ENCODE measurements around the gene ST3GAL4. TPM values are rescaled to one million over a fixed set of nuclear protein-coding genes. Genes with fewer than 3 reads are reported as not detected.

The ST3GAL4 gene
- total RNA-seq, 2 donors from 2014 or later, result 29.2 to 192 TPM

- intact Hi-C loops (cut with DNase I), result no loop called here
- Histone ChIP-seq H3K4me1 (replicated peaks) (no peaks in the 10 kb centered on the region), H3K9me3 (no peaks in the 10 kb centered on the region), H3K36me3 (no peaks in the 10 kb centered on the region), H3K27ac (no peak overlapping the region), H3K27me3 (replicated peaks; ENCODE audit: insufficient read depth) (no peaks in the 10 kb centered on the region), H3K4me3 (no peak overlapping the region)
- TF ChIP-seq POLR2AphosphoS5 (IDR thresholded peaks at IDR 0.05), result no peak
- TF ChIP-seq CTCF (IDR thresholded peaks at IDR 0.05), result no peak
- no peak for TF ChIP-seq POLR2A (IDR thresholded peaks at IDR 0.05)
- no peak for DNase-seq (ENCODE audit: low spot score)
- WGBS, result 65% methylated on average over 9 of the region's 9 CpGs
These were observed 26.4 kb upstream of the ST3GAL4 start for GRCh38 chr11:126328938-126329643.

DNA sequence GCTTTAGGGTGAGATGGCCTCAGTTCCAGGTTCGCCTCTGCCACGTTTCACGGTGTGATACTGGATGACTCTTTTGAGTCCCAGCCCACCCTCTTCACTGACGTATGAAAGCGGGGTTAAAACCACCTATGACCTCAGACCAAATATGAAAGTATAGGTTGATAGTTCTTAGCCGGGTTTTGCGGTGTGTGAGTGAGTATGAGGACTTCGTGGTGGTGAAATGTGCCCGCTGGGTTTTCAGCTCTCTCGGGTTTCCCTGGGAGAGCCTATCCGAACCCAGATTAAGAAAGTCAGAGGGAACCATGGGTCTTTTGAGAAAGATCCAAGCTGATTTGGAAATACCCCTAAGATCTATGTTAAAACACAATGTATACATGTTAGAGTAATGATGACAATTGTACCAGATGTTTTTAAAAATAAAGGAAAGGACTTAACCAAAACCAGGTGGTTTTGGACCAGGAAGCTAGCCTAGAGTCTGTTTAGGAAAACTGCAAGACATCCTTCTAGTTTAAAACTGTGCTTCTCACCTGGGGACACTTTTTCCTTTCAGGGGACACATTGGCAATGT is 25.8 kb upstream of the ST3GAL4 start:
- TF ChIP-seq POLR2A (IDR thresholded peaks at IDR 0.05), result no peak
- no peak for TF ChIP-seq POLR2AphosphoS5 (IDR thresholded peaks at IDR 0.05)
- TF ChIP-seq CTCF (IDR thresholded peaks at IDR 0.05), result no peak
- H3K36me3 ChIP-seq, result no peaks in the 10 kb centered on the region
- intact Hi-C loops (cut with DNase I), result no loop called here
- no peak for DNase-seq (ENCODE audit: low spot score)
- H3K27ac ChIP-seq, result no peak overlapping the region
- H3K4me3 ChIP-seq, result no peak overlapping the region
- H3K9me3 ChIP-seq, result no peaks in the 10 kb centered on the region
- WGBS, result 90% methylated on average over 11 of the region's 11 CpGs
- H3K27me3 ChIP-seq (replicated peaks; ENCODE audit: insufficient read depth), result no peaks in the 10 kb centered on the region
- no peaks in the 10 kb centered on the region for H3K4me1 ChIP-seq (replicated peaks)

- TF ChIP-seq POLR2AphosphoS5 (IDR thresholded peaks at IDR 0.05) (no peak), CTCF (IDR thresholded peaks at IDR 0.05) (no peak), POLR2A (IDR thresholded peaks at IDR 0.05) (no peak)
- 95% methylated on average over 13 of the region's 13 CpGs for WGBS
- DNase-seq (ENCODE audit: low spot score), result no peak
- intact Hi-C loops (cut with DNase I), result no loop called here
- Histone ChIP-seq H3K4me3 (no peak overlapping the region), H3K9me3 (no peaks in the 10 kb centered on the region), H3K4me1 (replicated peaks) (no peaks in the 10 kb centered on the region), H3K36me3 (no peaks in the 10 kb centered on the region), H3K27me3 (replicated peaks; ENCODE audit: insufficient read depth) (no peaks in the 10 kb centered on the region), H3K27ac (no peak overlapping the region)
These were observed 24.2 kb upstream of the ST3GAL4 start for GRCh38 chr11:126331286-126331685.

- intact Hi-C loops (cut with DNase I), result no loop called here
- H3K9me3 ChIP-seq, result no peaks in the 10 kb centered on the region
- no peak for DNase-seq (ENCODE audit: low spot score)
- TF ChIP-seq CTCF (IDR thresholded peaks at IDR 0.05) (no peak), POLR2AphosphoS5 (IDR thresholded peaks at IDR 0.05) (no peak), POLR2A (IDR thresholded peaks at IDR 0.05) (no peak)
- no peaks in the 10 kb centered on the region for H3K4me1 ChIP-seq (replicated peaks)
- no peak overlapping the region for H3K4me3 ChIP-seq
- WGBS, result 70% methylated on average over 5 of the region's 5 CpGs
- H3K36me3 ChIP-seq, result no peaks in the 10 kb centered on the region
- no peak overlapping the region for H3K27ac ChIP-seq
- no peaks in the 10 kb centered on the region for H3K27me3 ChIP-seq (replicated peaks; ENCODE audit: insufficient read depth)
These were observed 23.2 kb upstream of the ST3GAL4 start for GRCh38 chr11:126332221-126332711.

DNA sequence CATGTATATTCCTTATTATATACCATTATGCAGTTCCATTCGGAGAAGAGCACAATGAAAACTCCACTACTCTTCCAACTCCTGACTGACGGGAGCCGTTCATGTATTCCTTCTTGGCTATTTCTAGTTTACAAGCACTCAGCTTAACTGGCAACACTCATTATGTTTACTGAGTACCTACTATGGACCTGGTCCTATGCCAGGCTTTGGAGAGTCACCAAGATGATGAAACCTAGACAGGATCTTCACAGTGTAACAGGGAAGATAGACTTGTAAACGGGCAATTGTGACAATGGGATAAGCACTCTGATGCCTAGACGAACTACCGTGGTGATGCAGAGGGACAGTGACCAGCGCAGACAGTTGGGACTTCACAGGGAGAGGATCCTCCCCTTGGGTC is 22.3 kb upstream of the ST3GAL4 start:
- WGBS, result 79% methylated on average over 7 of the region's 7 CpGs
- Histone ChIP-seq H3K4me1 (replicated peaks) (no peaks in the 10 kb centered on the region), H3K36me3 (no peaks in the 10 kb centered on the region), H3K27ac (no peak overlapping the region), H3K9me3 (no peaks in the 10 kb centered on the region), H3K27me3 (replicated peaks; ENCODE audit: insufficient read depth) (no peaks in the 10 kb centered on the region), H3K4me3 (no peak overlapping the region)
- intact Hi-C loops (cut with DNase I), result no loop called here
- DNase-seq (ENCODE audit: low spot score), result no peak
- TF ChIP-seq POLR2AphosphoS5 (IDR thresholded peaks at IDR 0.05) (no peak), POLR2A (IDR thresholded peaks at IDR 0.05) (no peak), CTCF (IDR thresholded peaks at IDR 0.05) (no peak)
